Activated naive CD8-positive, alpha-beta T cell treated with anti-CD3 and anti-CD28 coated beads, Interleukin-2, amount 50 U/mL, for 24 hours (primary cell): ENCODE results near the gene KRT76.
"Not testable (repeated sequence)": the region's sequence is repeated elsewhere in the genome, so short reads cannot be mapped to it uniquely, and the experiment has no call there.

Experiments
- ATAC-seq: fragments of 150-1000 bp; cut with Tn5 transposase; one replicate; pipeline ENCODE4 v1.10.0; 2021
- DNase-seq: peaks from one replicate; pipeline ENCODE4 v3.0.0; 2021
- H3K27ac Mint-ChIP-seq: one replicate; pipeline ENCODE4 v1.8.0; 2021; ENCODE audit warnings: mild to moderate bottlenecking, mixed read lengths
- H3K27me3 Mint-ChIP-seq: one replicate; pipeline ENCODE4 v1.8.0; 2021; ENCODE audit warnings: mixed read lengths
- H3K36me3 Mint-ChIP-seq: one replicate; pipeline ENCODE4 v1.8.0; 2021; ENCODE audit warnings: low read depth, mixed read lengths
- H3K4me1 Mint-ChIP-seq: one replicate; pipeline ENCODE4 v1.8.0; 2021; ENCODE audit warnings: mixed read lengths
- H3K4me3 Mint-ChIP-seq: one replicate; pipeline ENCODE4 v1.8.0; 2021; ENCODE audit warnings: mild to moderate bottlenecking, moderate library complexity, mixed read lengths
- H3K9me3 Mint-ChIP-seq: one replicate; pipeline ENCODE4 v1.8.0; 2021; ENCODE audit warnings: mixed read lengths

The KRT76 gene

DNA sequence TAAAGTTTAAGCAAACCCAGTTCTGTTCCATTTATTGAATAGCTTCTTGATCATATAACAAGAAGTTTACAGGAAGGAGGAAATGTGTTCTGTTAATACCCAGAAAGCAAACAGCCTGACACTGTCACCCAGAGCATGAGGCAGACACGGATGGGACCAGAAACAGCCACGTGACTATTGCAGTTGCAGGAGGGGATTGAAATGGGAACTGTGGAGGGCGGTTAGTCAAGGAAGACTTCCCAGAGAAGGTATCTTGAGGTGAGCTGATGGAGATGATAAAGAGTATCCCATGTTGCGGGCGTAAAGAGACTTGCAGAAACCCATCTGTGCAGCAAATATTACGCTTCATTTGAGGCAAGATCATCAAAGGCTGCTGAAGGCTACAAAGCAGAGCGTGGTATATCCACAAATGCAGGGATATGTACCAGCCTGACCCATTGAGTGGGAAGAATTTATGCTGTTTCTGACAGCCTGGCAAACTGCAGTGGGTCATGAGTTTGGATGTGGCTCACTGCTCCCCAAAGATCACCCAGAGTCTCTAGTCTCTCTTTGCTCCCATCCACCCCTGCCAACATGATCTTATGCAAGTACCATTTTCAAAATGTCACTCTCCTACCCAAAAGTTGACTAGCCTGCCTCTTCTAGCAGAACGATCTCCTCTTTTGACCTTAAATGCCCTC, 20.7 kb downstream of the KRT76 start:
- Mint-ChIP-seq H3K27ac (no peak overlapping the region), H3K36me3 (no peaks in the 10 kb centered on the region), H3K27me3 (no peaks in the 10 kb centered on the region), H3K9me3 (peaks cover 11% of the 10 kb centered on the region), H3K4me3 (no peak overlapping the region), H3K4me1 (no peaks in the 10 kb centered on the region)
- no peak for DNase-seq
- no peak for ATAC-seq

DNA sequence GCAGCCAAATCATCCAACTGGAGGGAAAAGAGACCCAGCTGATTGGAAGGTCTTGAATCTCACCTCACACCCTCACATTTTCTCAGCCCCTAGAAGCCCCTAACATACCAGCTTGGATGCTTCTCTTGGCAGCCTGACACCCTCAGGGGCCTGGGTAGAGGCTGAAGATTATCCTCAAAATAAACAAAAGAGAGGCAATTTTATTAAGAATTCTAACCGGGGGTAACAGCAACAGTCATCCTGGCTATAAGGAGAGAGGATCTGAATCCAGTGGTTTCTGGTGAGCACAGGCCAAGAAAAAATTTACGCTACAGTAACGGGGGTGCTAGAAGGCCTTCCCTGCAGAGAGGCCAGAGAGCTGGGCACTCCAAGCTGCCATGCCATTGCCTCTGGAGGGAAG, 21.6 kb downstream of the KRT76 start:
- no peaks in the 10 kb centered on the region for H3K36me3 Mint-ChIP-seq
- DNase-seq (no peak), ATAC-seq (no peak)
- peaks cover 4% of the 10 kb centered on the region for H3K4me1 Mint-ChIP-seq
- no peaks in the 10 kb centered on the region for H3K27me3 Mint-ChIP-seq
- no peak overlapping the region for H3K27ac Mint-ChIP-seq
- peaks cover 3% of the 10 kb centered on the region for H3K9me3 Mint-ChIP-seq
- H3K4me3 Mint-ChIP-seq, result no peak overlapping the region

DNA sequence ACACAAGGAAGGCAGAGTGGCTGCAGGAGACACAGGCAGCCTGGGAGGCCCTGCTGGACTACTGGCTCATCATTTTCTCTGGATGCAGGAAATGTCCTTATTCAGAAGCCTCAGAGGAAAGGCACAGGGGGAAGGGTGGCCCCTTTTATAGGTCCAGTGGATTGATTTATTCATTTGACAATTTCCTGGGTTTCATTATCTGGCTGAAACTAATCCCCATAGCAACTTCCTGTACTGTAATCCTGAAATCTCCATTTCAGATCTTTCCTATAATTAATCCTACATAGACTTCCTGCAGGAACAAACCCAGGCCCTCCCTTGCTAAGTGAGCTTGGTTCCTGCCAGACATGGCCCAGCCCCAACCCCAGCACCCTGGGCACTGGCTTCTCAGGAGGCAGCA, 23.0 kb downstream of the KRT76 start:
- Mint-ChIP-seq H3K27ac (no peak overlapping the region), H3K4me3 (no peak overlapping the region), H3K4me1 (peaks cover 4% of the 10 kb centered on the region), H3K27me3 (no peaks in the 10 kb centered on the region), H3K36me3 (no peaks in the 10 kb centered on the region), H3K9me3 (no peaks in the 10 kb centered on the region)
- DNase-seq (no peak), ATAC-seq (no peak)

DNA sequence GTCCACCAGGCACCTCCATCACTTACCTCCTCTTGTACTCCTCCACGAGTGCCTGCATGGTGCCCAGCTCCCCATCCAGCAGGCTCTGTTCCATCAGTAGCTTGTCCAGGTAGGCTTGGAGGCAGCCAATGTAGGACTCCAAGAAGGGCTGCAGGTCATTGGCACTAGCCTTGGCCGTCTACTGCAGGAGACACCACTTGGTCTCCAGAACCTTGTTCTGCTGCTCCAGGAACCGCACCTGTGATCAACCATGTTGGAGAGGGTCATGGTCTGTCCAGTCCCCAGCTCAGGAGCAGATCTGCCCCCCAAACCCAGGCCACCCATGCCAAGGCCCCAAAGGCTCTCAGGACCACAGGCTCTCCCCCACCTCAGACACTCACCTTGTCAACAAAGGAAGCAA, 23.9 kb downstream of the KRT76 start:
- no peak overlapping the region for H3K27ac Mint-ChIP-seq
- H3K27me3 Mint-ChIP-seq, result no peaks in the 10 kb centered on the region
- H3K4me3 Mint-ChIP-seq, result no peak overlapping the region
- ATAC-seq (no peak), DNase-seq (no peak)
- no peaks in the 10 kb centered on the region for H3K36me3 Mint-ChIP-seq
- peaks cover 11% of the 10 kb centered on the region for H3K4me1 Mint-ChIP-seq
- no peaks in the 10 kb centered on the region for H3K9me3 Mint-ChIP-seq

DNA sequence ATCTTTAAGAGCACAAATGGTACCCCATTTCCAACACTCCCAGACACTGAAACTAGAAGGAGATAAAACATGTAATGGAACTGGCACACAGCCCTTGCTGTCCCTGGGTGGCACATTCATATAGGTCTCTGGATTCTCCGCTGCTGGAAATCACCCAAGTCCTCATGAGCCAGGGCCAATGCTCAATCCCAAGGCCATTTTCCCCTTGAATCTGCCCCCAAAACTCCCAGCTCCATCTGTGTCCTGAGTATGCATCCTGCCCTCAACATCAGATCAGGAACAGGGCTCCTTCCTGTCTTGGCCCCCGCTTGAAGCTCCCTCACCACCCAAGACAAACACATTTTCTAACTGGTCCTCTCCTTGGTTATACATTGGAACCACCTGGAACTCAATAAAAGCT, 24.6 kb downstream of the KRT76 start:
- no peak overlapping the region for H3K27ac Mint-ChIP-seq
- no peak overlapping the region for H3K4me3 Mint-ChIP-seq
- H3K36me3 Mint-ChIP-seq, result no peaks in the 10 kb centered on the region
- no peaks in the 10 kb centered on the region for H3K27me3 Mint-ChIP-seq
- peaks cover 11% of the 10 kb centered on the region for H3K4me1 Mint-ChIP-seq
- no peak for DNase-seq
- H3K9me3 Mint-ChIP-seq, result no peaks in the 10 kb centered on the region
- no peak for ATAC-seq

DNA sequence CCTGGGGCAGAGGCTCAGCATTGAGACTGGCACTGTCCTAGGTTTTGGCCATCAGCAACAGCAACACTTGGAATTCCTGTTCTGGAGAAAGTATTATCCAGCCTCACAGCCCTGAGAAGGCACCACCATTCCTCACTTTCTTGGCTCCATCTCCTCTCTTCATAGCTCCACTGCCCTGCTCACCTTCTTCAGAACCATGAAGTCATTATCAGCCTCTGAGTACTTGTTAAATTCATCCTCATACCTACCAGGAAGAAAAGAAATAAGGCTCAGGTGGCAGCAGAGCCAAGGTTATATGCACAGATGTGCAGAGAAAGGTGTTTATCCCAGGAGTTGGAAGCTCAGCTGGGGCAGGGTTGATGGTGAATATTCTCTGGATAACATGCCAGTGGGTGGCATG, 25.4 kb downstream of the KRT76 start:
- Mint-ChIP-seq H3K4me1 (peaks cover 11% of the 10 kb centered on the region), H3K36me3 (no peaks in the 10 kb centered on the region), H3K27me3 (no peaks in the 10 kb centered on the region), H3K27ac (no peak overlapping the region), H3K4me3 (no peak overlapping the region), H3K9me3 (no peaks in the 10 kb centered on the region)
- ATAC-seq (no peak), DNase-seq (no peak)

DNA sequence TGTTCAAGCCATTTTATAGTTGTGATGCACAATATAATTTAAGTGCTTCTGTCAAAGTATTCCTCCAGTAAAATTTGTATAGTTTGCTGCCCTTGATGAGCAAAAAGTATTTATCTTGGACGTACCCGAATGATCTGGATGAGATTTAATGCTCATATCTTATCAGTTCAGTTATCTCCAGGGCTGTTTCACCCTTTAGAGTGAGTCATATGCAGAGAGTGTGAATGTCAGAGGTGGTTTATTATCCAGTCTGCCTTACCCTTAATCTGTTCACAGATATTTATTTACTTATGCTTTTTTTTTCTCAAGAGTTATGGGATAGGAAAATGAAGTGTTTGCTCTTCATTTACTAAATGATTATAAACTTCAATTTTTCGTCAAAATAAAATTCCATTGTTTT, 26.6 kb downstream of the KRT76 start:
- not testable (repeated sequence) for H3K27me3 Mint-ChIP-seq, DNase-seq, H3K27ac Mint-ChIP-seq, H3K36me3 Mint-ChIP-seq, H3K4me3 Mint-ChIP-seq, H3K9me3 Mint-ChIP-seq
- peak; percentile 78 for ATAC-seq
- H3K4me1 Mint-ChIP-seq, result peaks cover 11% of the 10 kb centered on the region

DNA sequence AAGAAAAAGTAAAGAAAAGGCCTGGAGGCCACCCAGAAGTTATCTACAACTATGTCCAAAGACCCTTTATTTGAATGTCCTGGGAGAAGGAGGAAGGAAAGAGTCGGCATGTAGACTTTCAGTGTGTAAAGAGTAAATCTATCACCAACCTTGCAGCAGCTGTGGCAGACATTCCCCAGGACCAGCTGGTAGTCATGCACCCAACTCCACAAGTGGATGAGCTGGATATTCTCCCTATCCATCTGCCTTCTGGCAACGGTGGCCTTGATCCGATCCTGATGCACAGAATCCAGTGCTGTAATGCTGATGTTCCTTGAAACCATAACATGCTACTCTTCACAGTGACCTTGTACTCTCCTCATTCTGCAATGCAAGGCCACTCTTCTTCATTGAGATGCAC, 27.3 kb downstream of the KRT76 start:
- Mint-ChIP-seq H3K4me3 (no peak overlapping the region), H3K27me3 (no peaks in the 10 kb centered on the region), H3K9me3 (no peaks in the 10 kb centered on the region), H3K36me3 (no peaks in the 10 kb centered on the region), H3K27ac (no peak overlapping the region), H3K4me1 (peaks cover 11% of the 10 kb centered on the region)
- ATAC-seq (no peak), DNase-seq (no peak)

DNA sequence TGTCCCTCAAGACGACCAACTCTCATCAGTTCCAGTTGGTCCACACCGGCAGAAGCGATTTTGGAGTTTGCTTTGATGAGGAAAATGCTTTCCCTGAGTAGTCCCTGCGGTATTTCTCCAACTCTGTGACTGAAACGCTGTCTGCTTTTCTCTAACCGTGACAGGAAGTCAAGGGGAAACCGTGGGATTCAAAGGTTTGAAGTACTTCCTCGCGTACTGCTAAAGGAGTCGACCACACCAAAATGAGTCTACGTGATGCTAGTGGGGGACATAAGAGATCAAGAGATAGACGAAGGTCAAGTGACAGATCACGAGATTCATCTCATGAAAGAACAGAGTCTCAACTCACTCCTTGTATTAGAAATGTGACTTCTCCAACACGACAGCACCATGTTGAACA, 28.6 kb downstream of the KRT76 start:
- ATAC-seq, result no peak
- H3K36me3 Mint-ChIP-seq, result no peaks in the 10 kb centered on the region
- H3K4me1 Mint-ChIP-seq, result peaks cover 11% of the 10 kb centered on the region
- no peaks in the 10 kb centered on the region for H3K9me3 Mint-ChIP-seq
- H3K4me3 Mint-ChIP-seq, result no peak overlapping the region
- H3K27me3 Mint-ChIP-seq, result peaks cover 2% of the 10 kb centered on the region
- no peak overlapping the region for H3K27ac Mint-ChIP-seq
- no peak for DNase-seq

DNA sequence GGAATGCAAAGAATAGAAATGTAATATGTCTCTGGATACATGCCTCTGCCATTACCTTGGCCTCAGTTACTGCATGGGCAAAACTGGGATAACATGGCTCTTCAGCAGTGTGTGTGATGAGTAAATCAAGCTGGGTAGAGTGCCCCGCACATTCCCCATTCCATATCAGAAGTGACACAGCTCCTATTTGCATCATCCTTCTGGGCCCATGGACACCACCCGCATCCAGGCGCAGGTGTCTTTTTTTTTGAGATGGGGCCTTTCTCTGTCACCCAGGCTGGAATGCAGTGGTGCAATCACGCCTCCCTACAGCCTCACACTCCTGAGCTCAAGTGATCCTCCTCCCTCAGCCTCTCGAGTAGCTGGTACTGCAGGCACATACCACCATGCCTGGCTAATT, 31.6 kb downstream of the KRT76 start:
- Mint-ChIP-seq H3K9me3 (no peaks in the 10 kb centered on the region), H3K4me3 (no peak overlapping the region), H3K27me3 (peaks cover 4% of the 10 kb centered on the region), H3K4me1 (peaks cover 6% of the 10 kb centered on the region), H3K27ac (no peak overlapping the region), H3K36me3 (no peaks in the 10 kb centered on the region)
- DNase-seq (no peak), ATAC-seq (no peak)

DNA sequence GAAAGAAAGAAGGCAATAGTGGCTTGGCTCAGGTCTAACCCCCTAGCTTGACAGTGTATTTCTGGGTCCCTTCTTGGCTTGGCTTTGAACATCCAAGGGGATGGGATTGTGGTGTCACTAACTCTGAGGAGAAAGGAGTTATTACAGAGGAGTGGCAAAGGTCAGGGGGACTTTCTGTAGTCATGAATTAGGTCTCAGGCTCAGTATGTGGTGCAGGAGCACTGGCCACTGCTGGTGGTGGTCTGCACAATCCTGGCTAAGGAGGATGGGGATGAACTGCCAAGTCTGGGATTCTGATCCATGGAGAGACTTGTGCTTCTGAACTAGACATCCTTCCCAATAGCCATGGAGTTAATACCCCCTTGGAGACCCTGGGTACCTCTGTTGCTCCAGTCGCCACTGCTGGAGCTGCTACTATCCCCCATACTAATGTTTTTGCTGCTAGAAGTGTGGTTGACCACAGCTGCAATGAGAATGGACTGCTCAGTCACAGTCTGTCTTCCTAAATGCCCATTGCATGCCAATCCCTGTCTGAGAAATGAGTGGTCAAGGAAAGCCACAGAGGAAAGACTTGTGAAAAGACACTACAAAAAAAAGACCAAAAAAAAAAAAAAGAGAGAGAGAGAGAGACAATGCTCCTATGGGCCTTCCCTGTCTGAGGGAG, 32.5 kb downstream of the KRT76 start:
- Mint-ChIP-seq H3K4me3 (no peak overlapping the region), H3K9me3 (no peaks in the 10 kb centered on the region), H3K4me1 (peaks cover 6% of the 10 kb centered on the region), H3K27me3 (peaks cover 4% of the 10 kb centered on the region), H3K36me3 (no peaks in the 10 kb centered on the region), H3K27ac (no peak overlapping the region)
- no peak for ATAC-seq
- DNase-seq, result no peak

DNA sequence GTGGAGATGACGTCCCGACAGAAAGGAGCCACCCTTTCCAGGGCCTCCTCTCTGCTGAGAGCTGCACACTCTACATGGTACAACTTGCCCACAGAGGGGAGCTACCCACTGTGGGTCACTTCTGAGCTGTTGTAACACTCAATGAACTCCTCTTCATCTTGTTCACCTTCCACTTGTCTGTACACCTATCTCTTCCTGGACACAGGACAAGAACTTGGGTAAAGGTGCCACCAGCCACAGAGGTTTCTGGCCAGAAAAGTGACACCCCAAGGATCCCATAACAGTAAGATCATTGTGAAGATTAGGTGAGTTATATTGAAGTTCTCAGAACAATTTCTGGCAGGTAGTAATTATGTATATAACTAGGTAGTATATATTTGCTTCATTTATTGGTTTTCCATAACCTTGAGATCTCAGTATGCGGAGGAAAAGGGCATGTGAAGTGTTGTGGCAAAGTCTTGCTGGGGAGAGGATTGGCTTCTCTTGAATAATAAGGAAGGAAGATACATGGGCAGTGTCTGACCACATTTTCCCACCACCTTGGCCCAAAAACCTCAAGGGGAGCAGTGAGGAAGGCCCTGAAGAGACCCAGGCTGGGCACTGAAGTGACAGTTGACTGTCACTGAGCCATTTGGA, 34.2 kb downstream of the KRT76 start:
- H3K4me3 Mint-ChIP-seq, result no peak overlapping the region
- H3K9me3 Mint-ChIP-seq, result no peaks in the 10 kb centered on the region
- H3K27ac Mint-ChIP-seq, result no peak overlapping the region
- no peak for DNase-seq
- peaks cover 4% of the 10 kb centered on the region for H3K27me3 Mint-ChIP-seq
- H3K4me1 Mint-ChIP-seq, result no peaks in the 10 kb centered on the region
- no peak for ATAC-seq
- H3K36me3 Mint-ChIP-seq, result no peaks in the 10 kb centered on the region

DNA sequence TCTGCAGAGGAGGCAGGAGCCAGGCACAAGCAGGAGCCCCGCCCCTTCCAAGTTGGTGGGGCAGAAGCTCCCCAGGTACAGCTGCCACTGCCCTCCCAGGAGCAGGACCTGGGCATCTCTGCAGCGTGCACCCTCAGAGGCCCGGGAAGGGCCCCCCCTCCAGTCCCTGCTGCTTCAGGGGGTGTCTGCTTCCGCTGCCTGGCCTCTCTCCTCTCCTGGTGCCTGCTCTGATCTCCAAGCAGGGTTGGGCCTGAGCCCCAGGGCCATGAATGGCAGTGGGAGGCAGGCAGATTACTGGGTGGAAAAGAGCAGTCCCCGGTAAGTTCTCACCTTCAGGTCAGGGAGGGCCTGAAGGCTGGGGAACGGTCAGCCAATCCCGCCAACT, 35.0 kb downstream of the KRT76 start:
- DNase-seq, result no peak
- peaks cover 4% of the 10 kb centered on the region for H3K27me3 Mint-ChIP-seq
- no peaks in the 10 kb centered on the region for H3K36me3 Mint-ChIP-seq
- H3K27ac Mint-ChIP-seq, result no peak overlapping the region
- H3K4me1 Mint-ChIP-seq, result no peaks in the 10 kb centered on the region
- H3K4me3 Mint-ChIP-seq, result no peak overlapping the region
- H3K9me3 Mint-ChIP-seq, result no peaks in the 10 kb centered on the region
- ATAC-seq, result no peak

DNA sequence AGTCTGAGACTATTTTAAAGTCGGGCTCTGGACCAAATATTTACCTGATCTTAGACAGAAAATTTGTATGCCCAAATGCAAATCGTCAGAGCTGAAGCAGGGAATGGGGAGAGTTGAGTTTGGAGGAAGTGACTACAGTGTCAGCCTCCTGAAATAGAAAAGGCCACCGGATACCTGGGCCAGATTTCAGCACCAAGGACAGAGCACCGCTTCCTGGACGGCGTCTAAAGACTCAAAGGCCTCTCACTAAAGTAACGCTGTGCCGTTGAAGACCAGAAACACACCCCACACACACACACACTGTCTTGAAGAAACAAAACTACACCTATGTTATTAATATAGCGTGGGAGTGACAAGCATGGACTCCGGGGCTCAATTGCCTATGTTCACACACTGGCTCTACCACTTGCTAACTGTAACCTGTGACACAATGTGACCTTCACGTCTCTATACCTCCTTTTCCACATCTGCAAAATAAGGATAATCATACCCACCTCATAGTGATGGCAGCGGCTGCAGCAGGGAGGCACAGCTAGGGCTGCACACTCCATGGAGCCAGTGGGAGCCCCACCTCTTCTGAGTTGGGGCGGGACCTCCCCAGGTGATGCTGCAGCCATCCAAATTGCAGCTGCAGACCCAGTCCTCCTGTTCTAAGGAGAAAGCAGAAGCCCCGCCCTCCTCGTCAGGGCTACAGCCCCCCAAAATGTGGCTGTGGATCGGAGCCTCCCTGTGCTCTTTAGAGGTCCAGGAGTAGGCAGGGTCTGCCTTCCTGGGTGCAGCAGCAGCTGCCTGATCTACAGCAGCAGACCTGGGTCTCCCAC, 35.6 kb downstream of the KRT76 start:
- ATAC-seq, result no peak
- Mint-ChIP-seq H3K4me3 (no peak overlapping the region), H3K9me3 (no peaks in the 10 kb centered on the region), H3K27ac (no peak overlapping the region), H3K36me3 (no peaks in the 10 kb centered on the region), H3K4me1 (no peaks in the 10 kb centered on the region), H3K27me3 (peaks cover 4% of the 10 kb centered on the region)
- peak; percentile 75 for DNase-seq

DNA sequence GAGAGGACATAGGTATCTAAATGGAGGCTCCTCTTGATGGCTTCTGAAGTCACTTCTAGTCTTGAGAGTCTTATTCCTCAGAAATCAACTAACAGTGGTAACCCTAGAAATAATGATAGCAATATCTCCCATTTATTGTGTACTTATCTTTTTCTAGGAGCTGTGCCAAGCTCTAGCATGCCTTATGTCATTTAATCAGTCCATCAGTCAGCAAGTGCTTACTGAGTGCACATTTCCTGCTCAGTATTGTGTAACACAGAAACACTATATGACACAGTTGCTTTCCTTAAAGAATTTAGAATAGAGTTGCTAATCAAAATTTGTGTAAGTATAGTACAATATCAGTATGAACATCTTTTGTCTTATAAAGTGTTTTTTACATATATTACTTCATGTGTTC, 36.6 kb downstream of the KRT76 start:
- H3K27me3 Mint-ChIP-seq, result peaks cover 4% of the 10 kb centered on the region
- ATAC-seq (no peak), DNase-seq (no peak)
- no peak overlapping the region for H3K4me3 Mint-ChIP-seq
- H3K9me3 Mint-ChIP-seq, result no peaks in the 10 kb centered on the region
- H3K36me3 Mint-ChIP-seq, result no peaks in the 10 kb centered on the region
- H3K4me1 Mint-ChIP-seq, result no peaks in the 10 kb centered on the region
- no peak overlapping the region for H3K27ac Mint-ChIP-seq
